Left ventricle myocardium inferior (tissue), 1 donor: Measurements from ENCODE around the gene GRID1. TPM values are rescaled to one million over a fixed set of nuclear protein-coding genes. Genes with fewer than 3 reads are reported as not detected.

ENCODE experiments used
- DNase-seq: peaks from one replicate; pipeline ENCODE4 v3.0.0-alpha.2; 2020
- H3K27ac ChIP-seq: fragments of 200-600 bp; replicated peaks from 2 replicates; pipeline ENCODE4 v1.8.0; 2021
- H3K27me3 ChIP-seq: fragments of 200-600 bp; 2 replicates; pipeline ENCODE4 v1.8.0; 2021; ENCODE audit warnings: low read depth
- H3K36me3 ChIP-seq: fragments of 200-600 bp; 2 replicates; pipeline ENCODE4 v1.8.0; 2021
- H3K4me1 ChIP-seq: fragments of 200-600 bp; 2 replicates; pipeline ENCODE4 v1.8.0; 2021
- H3K4me3 ChIP-seq: fragments of 200-600 bp; 2 replicates; pipeline ENCODE4 v1.8.0; 2021; ENCODE audit warnings: mild to moderate bottlenecking, moderate library complexity
- H3K9me3 ChIP-seq: fragments of 200-600 bp; replicated peaks from 2 replicates; pipeline ENCODE4 v1.8.0; 2021
- CTCF ChIP-seq: fragments of 200-600 bp; IDR thresholded peaks from 2 replicates; pipeline ENCODE4 v1.8.0; 2021; ENCODE audit warnings: antibody characterized with exemption, mild to moderate bottlenecking, borderline replicate concordance
- intact Hi-C: fragments of 100-400 bp; cut with micrococcal nuclease; formaldehyde crosslinking; loops from one replicate; pipeline ENCODE4 v1.11.0; 2022
- total RNA-seq: library from RNA; stranded (reverse); fragmentation: NEBNext Ultra II Directional; extraction: Animal tissue kit (Norgen Biotek cat#: 25700); gene quantifications from one replicate; pipeline ENCODE4 v1.2.1, GENCODE V29; 2021
- donor health status: DM: no; HTN: yes; CAD: no; lungs with severe emphysema.

Gene GRID1
- total RNA-seq, 1 donor from 2014 or later, result 1.6 TPM

- Histone ChIP-seq H3K9me3 (no peaks in the 10 kb centered on the region), H3K36me3 (no peaks in the 10 kb centered on the region), H3K27me3 (peaks cover 5% of the 10 kb centered on the region), H3K27ac (no peak overlapping the region), H3K4me3 (no peak overlapping the region), H3K4me1 (no peaks in the 10 kb centered on the region)
- TF ChIP-seq CTCF, result no peak
- intact Hi-C loops, result no loop called here
- DNase-seq, result no peak
Measured at GRCh38 chr10:85645053-85645452, 721.5 kb downstream of the GRID1 start.

- no peak for TF ChIP-seq CTCF
- intact Hi-C loops, result no loop called here
- DNase-seq, result no peak
- Histone ChIP-seq H3K4me3 (no peak overlapping the region), H3K36me3 (no peaks in the 10 kb centered on the region), H3K9me3 (no peaks in the 10 kb centered on the region), H3K27me3 (peaks cover 4% of the 10 kb centered on the region), H3K4me1 (no peaks in the 10 kb centered on the region), H3K27ac (no peak overlapping the region)
Measured at GRCh38 chr10:85643845-85644525, 722.6 kb downstream of the GRID1 start.

GRCh38 chr10:85643171-85643844, 723.3 kb downstream of the GRID1 start:
- intact Hi-C loops, result no loop called here
- Histone ChIP-seq H3K27me3 (no peaks in the 10 kb centered on the region), H3K4me3 (no peak overlapping the region), H3K27ac (no peak overlapping the region), H3K4me1 (no peaks in the 10 kb centered on the region), H3K9me3 (no peaks in the 10 kb centered on the region), H3K36me3 (no peaks in the 10 kb centered on the region)
- no peak for DNase-seq
- TF ChIP-seq CTCF, result no peak

- no peaks in the 10 kb centered on the region for H3K36me3 ChIP-seq
- no peaks in the 10 kb centered on the region for H3K9me3 ChIP-seq
- H3K4me3 ChIP-seq, result no peak overlapping the region
- no peak for TF ChIP-seq CTCF
- no peaks in the 10 kb centered on the region for H3K27me3 ChIP-seq
- H3K4me1 ChIP-seq, result no peaks in the 10 kb centered on the region
- H3K27ac ChIP-seq, result no peak overlapping the region
- DNase-seq, result no peak
- intact Hi-C loops, result no loop called here
Measured at GRCh38 chr10:85642421-85643170, 724.0 kb downstream of the GRID1 start.

GRCh38 chr10:85642082-85642420, 724.5 kb downstream of the GRID1 start:
- intact Hi-C loops, result no loop called here
- no peak for TF ChIP-seq CTCF

More at GRCh38 chr10:85642082-85642420, 724.5 kb downstream of the GRID1 start:
- Histone ChIP-seq H3K4me3 (no peak overlapping the region), H3K36me3 (no peaks in the 10 kb centered on the region), H3K27ac (no peak overlapping the region), H3K4me1 (no peaks in the 10 kb centered on the region), H3K9me3 (no peaks in the 10 kb centered on the region), H3K27me3 (no peaks in the 10 kb centered on the region)
- no peak for DNase-seq
